Neural crest cell (in vitro differentiated cells): ENCODE results near the gene ZNF689. TPM values are rescaled to one million over a fixed set of nuclear protein-coding genes. Genes with fewer than 3 reads are reported as not detected.

Experiments used
- DNase-seq: peaks from one replicate; pipeline ENCODE4 v3.0.0; 2021; ENCODE audit warnings: low read depth, mixed read lengths, low spot score
- H3K27ac Mint-ChIP-seq: one replicate; pipeline ENCODE4 v1.8.0; 2021; ENCODE audit warnings: mild to moderate bottlenecking, mixed read lengths; ENCODE audit not compliant: unreplicated experiment
- H3K27me3 Mint-ChIP-seq: 2 replicates; pipeline ENCODE4 v1.8.0; 2021; ENCODE audit warnings: low read depth, mild to moderate bottlenecking, mixed read lengths
- H3K36me3 Mint-ChIP-seq: 2 replicates; pipeline ENCODE4 v1.8.0; 2021; ENCODE audit warnings: low read depth, mild to moderate bottlenecking, mixed read lengths
- H3K4me1 Mint-ChIP-seq: 2 replicates; pipeline ENCODE4 v1.8.0; 2021; ENCODE audit warnings: mixed read lengths
- H3K4me3 Mint-ChIP-seq: one replicate; pipeline ENCODE4 v1.8.0; 2021; ENCODE audit warnings: mild to moderate bottlenecking, mixed read lengths
- H3K9me3 Mint-ChIP-seq: 2 replicates; pipeline ENCODE4 v1.8.0; 2021; ENCODE audit warnings: mixed read lengths
- total RNA-seq: library from RNA; stranded (reverse); gene quantifications from 2 replicates; pipeline ENCODE4 v1.2.1, GENCODE V29; 2021
- TF ChIP-seq, protein P1 (sequence below): fragments of 200-600 bp; sonication (generic); conservative IDR thresholded peaks from 2 replicates; pipeline ENCODE4 v1.5.0; 2021; ENCODE audit warnings: antibody characterized with exemption, mild to moderate bottlenecking

ZNF689 gene
- total RNA-seq, 1 donor from 2014 or later = 23.0 TPM

DNA sequence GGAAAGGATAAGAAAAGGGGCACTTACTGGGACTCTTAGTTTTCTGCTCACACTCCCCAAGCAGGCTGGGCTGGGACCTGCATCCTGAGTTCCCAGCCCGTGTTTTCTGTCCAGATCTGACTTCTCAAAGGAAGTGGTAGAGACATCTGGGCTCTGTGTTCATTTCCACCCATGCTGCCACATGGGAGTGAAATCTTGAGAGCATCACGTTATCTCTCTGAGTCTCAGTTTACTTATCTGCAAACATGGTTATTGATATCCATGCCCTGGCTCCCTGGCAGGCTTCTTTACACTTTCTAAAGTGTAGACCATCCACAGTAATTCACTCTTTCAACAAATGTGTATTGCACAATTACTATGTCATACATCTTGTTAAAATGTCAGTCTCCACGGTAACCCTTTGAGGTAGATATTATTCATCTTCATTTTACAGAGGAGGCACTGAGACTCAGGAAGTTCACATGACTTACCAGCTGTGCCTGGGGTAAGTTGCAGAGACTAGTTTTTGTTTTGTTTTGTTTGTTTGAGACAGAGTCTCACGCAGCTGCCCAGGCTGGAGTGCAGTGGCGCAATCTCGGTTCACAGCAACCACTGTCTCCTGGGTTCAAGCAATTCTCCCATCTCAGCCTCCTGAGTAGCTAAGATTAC lies 42.1 kb downstream of the ZNF689 start:
- Mint-ChIP-seq H3K36me3 (no peaks in the 10 kb centered on the region), H3K4me1 (peaks cover 26% of the 10 kb centered on the region), H3K27me3 (no peaks in the 10 kb centered on the region), H3K27ac (no peak overlapping the region), H3K9me3 (no peaks in the 10 kb centered on the region), H3K4me3 (peak overlapping the region; percentile 34)
- TF ChIP-seq, protein P1, sequence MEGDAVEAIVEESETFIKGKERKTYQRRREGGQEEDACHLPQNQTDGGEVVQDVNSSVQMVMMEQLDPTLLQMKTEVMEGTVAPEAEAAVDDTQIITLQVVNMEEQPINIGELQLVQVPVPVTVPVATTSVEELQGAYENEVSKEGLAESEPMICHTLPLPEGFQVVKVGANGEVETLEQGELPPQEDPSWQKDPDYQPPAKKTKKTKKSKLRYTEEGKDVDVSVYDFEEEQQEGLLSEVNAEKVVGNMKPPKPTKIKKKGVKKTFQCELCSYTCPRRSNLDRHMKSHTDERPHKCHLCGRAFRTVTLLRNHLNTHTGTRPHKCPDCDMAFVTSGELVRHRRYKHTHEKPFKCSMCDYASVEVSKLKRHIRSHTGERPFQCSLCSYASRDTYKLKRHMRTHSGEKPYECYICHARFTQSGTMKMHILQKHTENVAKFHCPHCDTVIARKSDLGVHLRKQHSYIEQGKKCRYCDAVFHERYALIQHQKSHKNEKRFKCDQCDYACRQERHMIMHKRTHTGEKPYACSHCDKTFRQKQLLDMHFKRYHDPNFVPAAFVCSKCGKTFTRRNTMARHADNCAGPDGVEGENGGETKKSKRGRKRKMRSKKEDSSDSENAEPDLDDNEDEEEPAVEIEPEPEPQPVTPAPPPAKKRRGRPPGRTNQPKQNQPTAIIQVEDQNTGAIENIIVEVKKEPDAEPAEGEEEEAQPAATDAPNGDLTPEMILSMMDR = no peak
- DNase-seq = no peak

DNA sequence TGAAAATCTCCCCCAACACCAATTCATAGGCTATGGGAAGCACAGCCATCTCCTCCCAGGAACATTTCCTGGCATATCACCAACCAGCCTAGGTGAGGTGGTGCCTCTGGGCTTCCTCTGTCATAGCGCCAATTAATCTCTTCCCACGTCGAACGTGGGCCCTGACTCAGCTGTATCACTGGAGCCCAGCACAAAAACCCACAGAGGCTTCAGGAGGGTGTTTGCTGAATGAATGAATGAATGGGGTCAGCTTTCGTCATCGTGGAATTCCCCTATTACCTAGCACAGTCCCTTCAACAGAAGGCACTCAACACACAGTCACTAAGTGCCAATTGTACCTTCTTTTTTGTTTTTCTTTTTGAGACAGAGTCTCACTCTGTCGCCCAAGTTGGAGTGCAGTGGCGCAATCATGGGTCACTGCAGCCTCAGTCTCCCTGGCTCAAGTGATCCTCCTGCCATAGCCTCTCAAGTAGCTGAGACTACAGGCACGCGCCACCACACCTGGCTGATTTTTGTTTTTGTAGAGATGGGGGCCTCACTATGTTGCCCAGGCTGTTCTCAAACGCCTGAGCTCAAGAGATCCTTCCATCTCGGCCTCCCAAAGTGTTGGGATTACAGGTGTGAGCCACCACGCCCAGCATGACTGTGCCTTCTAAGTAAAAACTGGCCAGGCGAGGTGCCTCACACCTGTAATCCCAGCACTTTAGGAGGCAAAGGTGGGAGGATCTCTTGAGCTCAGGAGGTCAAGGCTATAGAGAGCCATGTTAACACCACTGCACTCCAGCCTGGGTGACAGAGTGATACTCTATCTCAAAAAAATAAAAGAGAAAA lies 42.8 kb downstream of the ZNF689 start:
- TF ChIP-seq, protein P1 = no peak
- Mint-ChIP-seq H3K27ac (no peak overlapping the region), H3K27me3 (no peaks in the 10 kb centered on the region), H3K4me3 (peak overlapping the region; percentile 34), H3K36me3 (no peaks in the 10 kb centered on the region), H3K4me1 (peaks cover 24% of the 10 kb centered on the region), H3K9me3 (no peaks in the 10 kb centered on the region)
- DNase-seq = no peak

DNA sequence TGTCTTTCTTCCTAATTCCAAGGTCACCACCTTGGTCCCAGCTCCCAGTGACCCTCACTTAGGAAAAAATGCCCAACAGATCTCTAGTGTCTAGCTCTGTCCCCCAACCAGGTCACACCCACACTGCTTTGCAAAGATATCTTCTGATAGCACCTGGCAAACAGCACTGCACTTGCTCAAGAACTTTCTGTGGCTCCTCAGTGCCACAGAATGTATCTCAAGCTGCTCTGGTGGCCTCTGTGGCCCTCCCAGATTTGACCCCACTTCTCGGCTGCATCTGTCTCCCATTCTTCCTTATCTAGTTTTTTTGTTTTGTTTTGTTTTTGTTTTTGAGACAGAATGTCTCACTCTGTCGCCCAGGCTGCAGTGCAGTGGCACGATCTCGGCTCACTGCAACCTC lies 43.7 kb downstream of the ZNF689 start:
- TF ChIP-seq, protein P1 = no peak
- DNase-seq = no peak
- Mint-ChIP-seq H3K4me1 (peaks cover 16% of the 10 kb centered on the region), H3K36me3 (no peaks in the 10 kb centered on the region), H3K27me3 (no peaks in the 10 kb centered on the region), H3K4me3 (peak overlapping the region; percentile 65), H3K27ac (no peak overlapping the region), H3K9me3 (no peaks in the 10 kb centered on the region)

DNA sequence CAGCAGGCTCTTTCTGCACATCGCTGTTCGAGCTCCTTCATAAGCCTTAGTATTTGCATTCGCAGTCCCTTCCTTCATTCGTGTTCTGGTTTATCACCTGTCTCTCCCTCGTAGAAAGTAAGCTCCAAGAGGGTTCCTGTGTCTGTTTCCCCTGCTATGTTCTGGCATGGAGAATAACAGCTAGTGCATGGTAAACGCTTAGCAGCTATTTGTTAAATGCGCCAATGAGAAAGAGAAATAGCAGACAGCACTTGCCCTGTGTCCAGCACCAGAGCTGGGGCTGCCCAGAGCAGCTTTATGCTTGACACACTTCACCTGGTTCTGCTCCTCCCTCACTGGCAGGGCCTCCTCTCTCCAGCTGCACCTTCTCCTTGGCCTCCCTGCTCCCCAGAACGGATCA lies 44.2 kb downstream of the ZNF689 start:
- TF ChIP-seq, protein P1 = no peak

DNA sequence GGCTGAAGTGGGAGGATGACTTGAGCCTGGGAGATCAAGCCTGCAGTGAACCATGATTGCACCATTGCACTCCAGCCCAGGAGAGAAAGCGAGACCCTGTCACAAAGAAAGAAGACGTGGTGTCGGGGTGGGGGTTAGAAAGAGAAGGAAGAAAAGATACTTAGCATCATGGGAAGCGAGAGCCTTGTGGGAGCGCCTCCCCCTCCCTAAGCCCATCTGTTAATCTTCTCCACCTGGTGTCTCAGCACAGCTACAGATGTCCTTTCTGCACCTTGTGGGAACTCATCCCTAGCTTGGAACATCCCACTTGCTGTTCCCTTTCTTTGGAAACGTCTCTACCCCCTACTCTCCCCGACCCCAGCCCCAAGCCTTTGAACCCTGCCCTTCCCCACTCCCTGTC lies 44.7 kb downstream of the ZNF689 start:
- H3K4me1 Mint-ChIP-seq = peaks cover 11% of the 10 kb centered on the region
- TF ChIP-seq, protein P1 = no peak
- no peaks in the 10 kb centered on the region for H3K36me3 Mint-ChIP-seq
- no peaks in the 10 kb centered on the region for H3K27me3 Mint-ChIP-seq
- peak overlapping the region; percentile 44 for H3K4me3 Mint-ChIP-seq
- no peak for DNase-seq
- H3K9me3 Mint-ChIP-seq = no peaks in the 10 kb centered on the region
- no peak overlapping the region for H3K27ac Mint-ChIP-seq

More for the DNA sequence above, 44.2 kb downstream of the ZNF689 start:
- no peaks in the 10 kb centered on the region for H3K36me3 Mint-ChIP-seq
- peak overlapping the region; percentile 20 for H3K27ac Mint-ChIP-seq
- H3K27me3 Mint-ChIP-seq = no peaks in the 10 kb centered on the region
- DNase-seq = no peak
- peak overlapping the region; percentile 65 for H3K4me3 Mint-ChIP-seq
- no peaks in the 10 kb centered on the region for H3K9me3 Mint-ChIP-seq
- peaks cover 15% of the 10 kb centered on the region for H3K4me1 Mint-ChIP-seq
